Calu3 (cell line): ENCODE measurements around the gene ENPEP. TPM values are rescaled to one million over a fixed set of nuclear protein-coding genes. Genes with fewer than 3 reads are reported as not detected.

Experiments
- BruUV-seq: library from RNA; stranded (reverse); fragments of 400-500 nt; replicated peaks from 2 replicates; lab custom pipeline; 2021; lab: Mats Ljungman, UMichigan
- CTCF ChIA-PET: fragments of 300-600 bp; sonication (Branson Sonifier 250); formaldehyde crosslinking; loops from one replicate; lab custom pipeline; 2022; ENCODE audit warnings: antibody characterized with exemption; lab: Charles Lee
- DNase-seq: peaks from one replicate; pipeline ENCODE4 v3.0.0; 2022
- H3K27ac Mint-ChIP-seq: one replicate; pipeline ENCODE4 v1.8.0; 2022; ENCODE audit warnings: mixed read lengths; ENCODE audit not compliant: unreplicated experiment
- H3K27me3 Mint-ChIP-seq: one replicate; pipeline ENCODE4 v1.8.0; 2022; ENCODE audit warnings: mixed read lengths; ENCODE audit not compliant: unreplicated experiment
- H3K36me3 Mint-ChIP-seq: one replicate; pipeline ENCODE4 v1.8.0; 2022; ENCODE audit warnings: mild to moderate bottlenecking, moderate library complexity, mixed read lengths; ENCODE audit not compliant: insufficient read depth, unreplicated experiment
- H3K4me1 Mint-ChIP-seq: one replicate; pipeline ENCODE4 v1.8.0; 2022; ENCODE audit warnings: mild to moderate bottlenecking, low read depth, mixed read lengths; ENCODE audit not compliant: unreplicated experiment
- H3K4me3 Mint-ChIP-seq: one replicate; pipeline ENCODE4 v1.8.0; 2022; ENCODE audit warnings: mild to moderate bottlenecking, low read depth, moderate library complexity, mixed read lengths; ENCODE audit not compliant: unreplicated experiment
- H3K9me3 Mint-ChIP-seq: one replicate; pipeline ENCODE4 v1.8.0; 2022; ENCODE audit warnings: low read depth, mixed read lengths; ENCODE audit not compliant: unreplicated experiment
- CTCF ChIP-seq: fragments of 200-600 bp; IDR thresholded peaks from one replicate; pipeline ENCODE4 v1.8.0; 2022; ENCODE audit warnings: antibody characterized with exemption; ENCODE audit not compliant: unreplicated experiment
- intact Hi-C: fragments of 100-400 bp; cut with micrococcal nuclease; formaldehyde crosslinking; loops from one replicate; pipeline ENCODE4 v1.10.0; 2022; ENCODE audit not compliant: unreplicated experiment
- total RNA-seq: library from RNA; stranded (reverse); gene quantifications from 2 replicates; pipeline ENCODE4 v1.2.3, GENCODE V29; 2022

The ENPEP gene
- total RNA-seq, 1 experiment from 2014 or later = not detected

- H3K36me3 Mint-ChIP-seq = no peaks in the 10 kb centered on the region
- DNase-seq = no peak
- peak; percentile 29 for TF ChIP-seq CTCF
- H3K27me3 Mint-ChIP-seq = no peaks in the 10 kb centered on the region
- H3K27ac Mint-ChIP-seq = peak overlapping the region; percentile 84
- BruUV-seq = no TSS peak
- no peaks in the 10 kb centered on the region for H3K4me1 Mint-ChIP-seq
- no peaks in the 10 kb centered on the region for H3K9me3 Mint-ChIP-seq
- intact Hi-C loops = loop anchor here (1.0 kb wide), 1 partner anchor 70 kb away; no protein-coding TSS in a partner anchor
- peak overlapping the region; percentile 77 for H3K4me3 Mint-ChIP-seq
- CTCF ChIA-PET = interaction anchor here (0.6 to 1.2 kb wide), 5 partner anchors 52 to 1153 kb away, joined by 3 to 7 read pairs (median 3); no protein-coding TSS in a partner anchor
These were observed 110.3 kb downstream of the ENPEP start for GRCh38 chr4:110586131-110586850.

DNA sequence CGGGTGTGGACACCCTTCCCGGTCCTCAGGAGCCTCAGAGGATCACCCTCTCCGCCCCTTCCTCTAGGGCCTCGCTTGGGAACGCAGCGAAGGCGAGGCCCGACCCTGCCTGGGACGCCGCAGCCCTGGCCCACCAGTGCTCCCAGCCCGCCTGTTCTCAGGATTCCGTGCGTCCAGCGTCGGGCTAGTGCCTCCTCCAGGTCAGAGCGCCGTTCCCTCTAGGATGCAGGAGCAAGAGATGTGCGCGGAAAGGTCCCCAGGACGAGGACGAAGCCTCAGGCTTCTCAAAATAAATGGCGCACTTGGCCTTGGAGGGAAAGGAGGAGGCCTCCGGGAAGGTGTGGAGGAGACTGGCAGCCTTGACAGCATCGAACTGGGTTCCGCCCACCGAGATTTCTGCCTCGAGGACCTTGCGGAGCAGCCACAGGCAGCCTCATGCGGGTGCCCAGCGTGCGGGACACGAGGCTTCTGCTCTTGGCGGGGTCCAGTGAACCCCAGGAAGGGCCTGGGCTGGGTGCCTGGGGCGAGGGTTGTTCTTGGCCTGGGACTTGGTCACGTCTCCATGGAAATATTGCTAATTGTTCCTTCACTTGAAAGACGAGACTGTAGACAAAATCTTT lies 111.8 kb downstream of the ENPEP start:
- no peak for TF ChIP-seq CTCF
- Mint-ChIP-seq H3K36me3 (no peaks in the 10 kb centered on the region), H3K4me1 (no peaks in the 10 kb centered on the region), H3K27ac (no peak overlapping the region), H3K27me3 (no peaks in the 10 kb centered on the region), H3K9me3 (no peaks in the 10 kb centered on the region), H3K4me3 (no peak overlapping the region)
- CTCF ChIA-PET = no interaction called here
- intact Hi-C loops = no loop called here
- no TSS peak for BruUV-seq
- DNase-seq = no peak

DNA sequence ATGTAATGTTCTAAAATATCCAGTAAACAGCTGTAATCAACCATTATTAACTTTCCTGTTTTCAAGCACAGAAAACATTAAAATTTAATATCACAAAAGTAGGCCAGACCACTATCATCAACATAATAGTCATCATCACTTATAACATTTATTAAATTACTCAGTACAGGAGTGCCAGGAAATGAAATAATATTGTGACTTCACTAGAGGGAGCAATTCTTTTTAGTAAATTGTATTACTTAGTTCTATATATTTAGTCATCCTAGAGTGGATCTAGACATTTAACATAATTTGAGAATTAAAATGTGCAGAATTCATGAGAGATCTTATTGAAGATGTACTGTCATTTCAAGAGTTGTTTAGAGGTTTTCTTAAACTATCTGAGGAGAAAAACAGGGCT lies 113.3 kb downstream of the ENPEP start:
- Mint-ChIP-seq H3K36me3 (no peaks in the 10 kb centered on the region), H3K27me3 (no peaks in the 10 kb centered on the region), H3K27ac (no peak overlapping the region), H3K4me1 (no peaks in the 10 kb centered on the region), H3K4me3 (no peak overlapping the region), H3K9me3 (peaks cover 4% of the 10 kb centered on the region)
- no peak for TF ChIP-seq CTCF
- CTCF ChIA-PET = no interaction called here
- no TSS peak for BruUV-seq
- DNase-seq = no peak
- intact Hi-C loops = no loop called here

GRCh38 chr4:110595583-110595982 lies 119.6 kb downstream of the ENPEP start:
- H3K4me1 Mint-ChIP-seq = no peaks in the 10 kb centered on the region
- H3K4me3 Mint-ChIP-seq = no peak overlapping the region
- no peak for DNase-seq
- BruUV-seq = no TSS peak
- no peaks in the 10 kb centered on the region for H3K36me3 Mint-ChIP-seq
- H3K9me3 Mint-ChIP-seq = peaks cover 4% of the 10 kb centered on the region
- no peak for TF ChIP-seq CTCF
- H3K27me3 Mint-ChIP-seq = no peaks in the 10 kb centered on the region
- CTCF ChIA-PET = no interaction called here
- H3K27ac Mint-ChIP-seq = no peak overlapping the region
- intact Hi-C loops = no loop called here
